ENCODE results near the gene PTCRA.

DNA sequence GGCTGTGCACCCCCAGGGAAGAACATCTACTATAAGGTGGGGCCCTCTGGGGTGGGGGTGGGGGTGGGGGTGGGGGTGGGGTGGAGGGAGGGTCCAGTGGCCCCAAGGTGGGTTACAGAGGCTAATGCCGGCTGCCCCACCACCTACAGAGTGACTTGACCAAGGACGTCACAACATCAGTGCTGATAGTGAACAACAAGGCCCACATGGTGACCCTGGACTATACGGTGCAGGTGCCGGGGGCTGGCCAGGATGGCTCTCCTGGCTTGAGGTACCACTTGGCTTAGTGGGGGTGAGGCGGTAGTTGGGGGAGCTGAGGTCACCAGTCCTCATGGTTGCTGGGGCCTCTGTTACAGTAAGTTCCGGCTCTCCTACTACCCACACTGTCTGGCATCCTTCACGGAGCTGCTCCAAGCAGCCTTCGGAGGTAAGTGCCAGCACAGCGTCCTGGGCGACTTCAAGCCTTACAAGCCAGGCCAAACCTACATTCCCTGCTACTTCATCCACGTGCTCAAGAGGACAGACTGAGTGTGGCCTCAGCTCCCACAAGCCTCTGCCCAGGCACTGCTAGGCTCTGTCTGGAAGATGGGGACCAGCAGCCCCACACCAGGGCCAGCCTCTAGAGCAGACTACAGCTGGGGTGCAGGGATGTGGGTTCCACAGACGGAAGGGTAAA lies 47.5 kb downstream of the PTCRA start:
- TF ChIP-seq POLR2A (IDR thresholded peaks at IDR 0.05; ENCODE audit: low read depth, low read length) (no peak), POLR2AphosphoS5 (IDR thresholded peaks at IDR 0.05; ENCODE audit: low read depth, low read length) (no peak), TAF1 (IDR thresholded peaks at IDR 0.05; ENCODE audit: low read depth, low read length) (no peak)

All from GM12891 (cell line).